SKM-1 (cell line): Measurements from ENCODE around the gene HNRNPF.
"Not testable (repeated sequence)": the region's sequence is repeated elsewhere in the genome, so short reads cannot be mapped to it uniquely, and the experiment has no call there.

Experiments
- DNase-seq: peaks from one replicate; lab custom pipeline; 2025; ENCODE audit not compliant: unreplicated experiment; lab: John Stamatoyannopoulos, UW

HNRNPF gene

GRCh38 chr10:43421944-43422343 is 13.0 kb upstream of the HNRNPF start:
- not testable (repeated sequence) for DNase-seq

GRCh38 chr10:43421519-43421918 is 12.5 kb upstream of the HNRNPF start:
- DNase-seq: no peak

- no peak for DNase-seq
Measured at GRCh38 chr10:43421201-43421507, 12.2 kb upstream of the HNRNPF start.

GRCh38 chr10:43420369-43421200 is 11.6 kb upstream of the HNRNPF start:
- DNase-seq: peak; percentile 67

- DNase-seq: no peak
Measured at GRCh38 chr10:43419997-43420368, 11.0 kb upstream of the HNRNPF start.

- peak; percentile 97 for DNase-seq
Measured at GRCh38 chr10:43417950-43418768, 9.2 kb upstream of the HNRNPF start.

- DNase-seq: no peak
Measured at GRCh38 chr10:43415544-43415943, 6.6 kb upstream of the HNRNPF start.

GRCh38 chr10:43411536-43411935 is 2.5 kb upstream of the HNRNPF start:
- DNase-seq: no peak

GRCh38 chr10:43410345-43410744 is 1.4 kb upstream of the HNRNPF start:
- DNase-seq: no peak

- DNase-seq: no peak
Measured at GRCh38 chr10:43409385-43410109, 561 bp upstream of the HNRNPF start.

GRCh38 chr10:43408331-43408709 is 666 bp downstream of the HNRNPF start:
- no peak for DNase-seq

- DNase-seq: peak; percentile 84
Measured at GRCh38 chr10:43407576-43408330, 1.2 kb downstream of the HNRNPF start.

GRCh38 chr10:43407148-43407575 is 1.8 kb downstream of the HNRNPF start:
- no peak for DNase-seq

GRCh38 chr10:43404704-43405084 is 4.3 kb downstream of the HNRNPF start:
- no peak for DNase-seq

GRCh38 chr10:43403911-43404703 is 4.9 kb downstream of the HNRNPF start:
- DNase-seq: no peak

GRCh38 chr10:43402880-43403452 is 6.0 kb downstream of the HNRNPF start:
- DNase-seq: no peak

GRCh38 chr10:43402176-43402575 is 6.8 kb downstream of the HNRNPF start:
- DNase-seq: no peak

- no peak for DNase-seq
Measured at GRCh38 chr10:43401627-43402026, 7.4 kb downstream of the HNRNPF start.

- DNase-seq: no peak
Measured at GRCh38 chr10:43399320-43400310, 9.4 kb downstream of the HNRNPF start.
